Pancreas (tissue), 10 donors: ENCODE data around the gene PGK1. TPM values are rescaled to one million over a fixed set of nuclear protein-coding genes. Genes with fewer than 3 reads are reported as not detected.
"Not testable (repeated sequence)": the region's sequence is repeated elsewhere in the genome, so short reads cannot be mapped to it uniquely, and the experiment has no call there.

Source experiments
- ATAC-seq, 4 donors: fragments of 200-7000 bp; cut with Tn5 transposase; one replicate each; pipeline versions ENCODE4 v1.8.0 to v1.9.1; 2020; ENCODE audit warnings: mild to moderate bottlenecking in 4 of 4, moderate library complexity in 4 of 4
- DNase-seq, 6 donors: peaks; one replicate each; pipeline ENCODE4 v3.0.0-alpha.2; 2020
- FAIRE-seq: peaks from 2 replicates; lab custom pipeline; 2012; peaks lifted over from hg19 to GRCh38; lab: Jason Lieb, UNC
- H3K27ac ChIP-seq, 4 donors: fragments of 200-600 bp; sonication (generic); 1 replicate in 3 of 4; 2 replicates in 1 of 4; pipeline versions ENCODE4 v1.5.0 to v1.8.0; 2020
- H3K27me3 ChIP-seq, 4 donors: fragments of 200-600 bp; one replicate each; pipeline ENCODE4 v1.8.0; 2021
- H3K36me3 ChIP-seq, 3 donors: fragments of 200-600 bp; sonication (generic) in 1 of 3; one replicate each; pipeline versions ENCODE4 v1.5.0 to v1.8.0; 2020 to 2021
- H3K4me1 ChIP-seq, 3 donors: fragments of 200-600 bp; one replicate each; pipeline ENCODE4 v1.8.0; 2021
- H3K4me3 ChIP-seq, 4 donors: fragments of 200-600 bp; sonication (generic) in 2 of 4; one replicate each; pipeline versions ENCODE4 v1.5.0 to v1.8.0; 2020 to 2021
- H3K9me3 ChIP-seq, 4 donors: fragments of 200-600 bp; one replicate each; pipeline ENCODE4 v1.8.0; 2021
- CTCF ChIP-seq, 4 donors: fragments of 200-600 bp; sonication (generic) in 3 of 4; IDR thresholded peaks; one replicate each; pipeline versions ENCODE4 v1.5.0 to v1.8.0; 2021; ENCODE audit warnings: antibody characterized with exemption in 4 of 4
- WGBS, 2 donors: extraction: QIAGEN DNeasy Blood & Tissue Kit; methylation state at CpG; one replicate each; pipeline ENCODE4 v1.1.7; 2013; 5-methylcytosine and 5-hydroxymethylcytosine counted together
- intact Hi-C, 3 donors: fragments of 100-400 bp; cut with DNase I; formaldehyde crosslinking; loops; one replicate each; pipeline versions ENCODE4 v1.11.1 to v1.14.2; 2022
- polyA plus RNA-seq, 2 donors: library from polyadenylated mRNA; stranded (reverse); fragments of 200-250 nt; gene quantifications; one replicate each; pipeline ENCODE4 v1.2.3, GENCODE V29; 2013
- total RNA-seq, 6 donors: library from RNA; stranded (reverse); fragmentation: NEBNext Ultra II Directional in 4 of 6; extraction: Animal tissue kit (Norgen Biotek cat#: 25700) in 4 of 6; gene quantifications; one replicate each; pipeline versions ENCODE4 v1.2.1 to v1.2.4, GENCODE V29; 2021 to 2023
- donor health status: healthy with polysubstance abuse.
- donor health status: DM: no; HTN: no; CAD: no; lungs with moderate emphysema.
- donor health status: DM: no; HTN: no; CAD: no.
- donor health status: control.
- donor health status: control.
- donor health status: Bipolar disorder and iron deficiency.
- donor health status: DM: yes; HTN: yes; CAD: no.
- donor health status: DM: no; HTN: no; CAD: no.
- donor health status: DM: no; HTN: no; CAD: no.
- donor health status: DM: yes; HTN: yes; CAD: no.

PGK1 gene
- total and polyA plus RNA-seq, 8 donors, result 27.0 to 120 (median 69.6) TPM

DNA sequence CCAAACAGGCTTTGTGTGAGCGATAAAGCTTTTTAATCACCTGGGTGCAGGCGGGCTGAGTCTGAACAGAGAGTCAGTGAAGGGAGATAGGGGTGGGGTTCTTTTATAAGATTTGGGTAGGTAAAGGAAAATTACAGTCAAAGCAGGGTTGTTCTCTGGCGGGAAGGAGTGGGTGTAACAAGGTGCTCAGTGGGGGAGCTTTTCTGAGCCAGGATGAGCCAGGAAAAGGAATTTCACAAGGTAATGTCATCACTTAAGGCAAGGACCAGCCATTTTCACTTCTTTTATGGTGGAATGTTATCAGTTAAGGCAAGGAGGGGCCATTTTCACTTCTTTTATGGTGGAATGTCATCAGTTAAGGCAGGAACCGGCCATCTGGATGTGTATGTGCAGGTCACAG is 56.7 kb downstream of the PGK1 start:
- intact Hi-C loops, FAIRE-seq: not testable (repeated sequence)

DNA sequence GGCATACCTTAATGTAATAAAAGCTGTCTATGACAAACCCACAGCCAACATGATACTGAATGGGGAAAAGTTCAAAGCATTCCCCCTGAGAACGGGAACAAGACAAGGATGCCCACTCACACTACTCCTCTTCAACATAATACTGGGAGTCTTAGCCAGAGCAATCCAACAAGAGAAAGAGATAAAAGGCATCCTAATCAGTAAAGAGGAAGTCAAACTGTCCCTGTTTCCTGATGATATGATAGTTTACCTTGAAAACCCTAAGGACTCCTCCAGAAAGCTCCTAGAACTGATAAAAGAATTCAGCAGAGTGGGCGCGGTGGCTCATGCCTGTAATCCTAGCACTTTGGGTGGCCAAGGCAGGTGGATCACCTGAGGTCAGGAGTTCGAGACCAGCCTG is 59.1 kb downstream of the PGK1 start:
- H3K4me1 ChIP-seq, FAIRE-seq, intact Hi-C loops, H3K4me3 ChIP-seq, H3K36me3 ChIP-seq, H3K9me3 ChIP-seq, ATAC-seq, H3K27ac ChIP-seq, H3K27me3 ChIP-seq, DNase-seq: not testable (repeated sequence)
- 71 to 79% methylated on average over 4 of the region's 4 CpGs for WGBS, 2 donors

More for the DNA sequence above, 56.7 kb downstream of the PGK1 start:
- H3K4me3 ChIP-seq, H3K27me3 ChIP-seq, H3K4me1 ChIP-seq, ATAC-seq, H3K9me3 ChIP-seq, H3K27ac ChIP-seq, DNase-seq, H3K36me3 ChIP-seq: not testable (repeated sequence)
- 57 to 58% methylated on average over 4 of the region's 4 CpGs for WGBS, 2 donors

- TF ChIP-seq CTCF (IDR thresholded peaks at IDR 0.05), result no peak
- ATAC-seq (no peak), DNase-seq (no peak), FAIRE-seq (no peak)
- H3K27ac ChIP-seq, result no peak overlapping the region
- intact Hi-C loops, result no loop called here
- H3K4me1 ChIP-seq, result no peaks in the 10 kb centered on the region
- no peaks in the 10 kb centered on the region for H3K9me3 ChIP-seq
- peaks cover 0 to 7% (median 0%) of the 10 kb centered on the region in 4 donors for H3K27me3 ChIP-seq
- no peaks in the 10 kb centered on the region for H3K36me3 ChIP-seq
- 41 to 51% methylated on average over 1 of the region's 1 CpG for WGBS, 2 donors
- H3K4me3 ChIP-seq, result no peak overlapping the region
Observed at GRCh38 chrX:78165425-78165824, 61.4 kb downstream of the PGK1 start.

DNA sequence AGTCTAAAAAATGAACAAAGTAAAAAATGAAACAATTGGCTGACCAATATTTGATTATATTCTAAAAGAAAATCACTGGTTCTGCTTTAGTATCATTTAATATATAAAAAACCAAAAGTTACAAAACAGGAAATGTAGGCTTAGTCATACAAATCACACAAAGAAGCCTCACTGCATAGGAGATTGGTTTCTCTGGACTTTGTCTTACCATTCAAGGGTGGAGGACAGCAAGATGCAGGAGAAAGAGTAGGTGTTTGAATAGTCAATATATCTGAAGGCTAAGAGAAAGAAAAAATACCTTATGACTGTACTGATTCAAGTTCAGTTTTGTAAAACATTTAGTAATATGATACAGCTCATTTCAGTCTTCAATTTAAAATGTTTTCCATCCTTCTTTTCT is 64.0 kb downstream of the PGK1 start:
- H3K4me1 ChIP-seq, result no peaks in the 10 kb centered on the region
- ATAC-seq, result no peak
- no peak overlapping the region for H3K27ac ChIP-seq
- peaks cover 0 to 7% (median 0%) of the 10 kb centered on the region in 4 donors for H3K27me3 ChIP-seq
- FAIRE-seq, result no peak
- no peak for DNase-seq
- H3K36me3 ChIP-seq, result no peaks in the 10 kb centered on the region
- TF ChIP-seq CTCF (IDR thresholded peaks at IDR 0.05), result no peak
- H3K9me3 ChIP-seq, result no peaks in the 10 kb centered on the region
- intact Hi-C loops, result no loop called here
- no peak overlapping the region for H3K4me3 ChIP-seq

Other genes starting within 250 kb of the PGK1 start
- 10 to 100 TPM; 26.1 to 51.3 (median 40.0) TPM for gene MAGT1, start 208.8 kb upstream of the PGK1 start, total RNA-seq
- gene MAGT1, start 208.8 kb upstream of the PGK1 start, polyA plus RNA-seq, result 10 to 100 TPM in 1 of 2 donors, 1 to 10 TPM in 1; 7.4 to 17.4 TPM
- gene COX7B, start 204.8 kb upstream of the PGK1 start, total RNA-seq, result 10 to 100 TPM; 36.7 to 83.4 (median 66.1) TPM
- gene COX7B, start 204.8 kb upstream of the PGK1 start, polyA plus RNA-seq, result 100 to 1,000 TPM; 221 to 295 TPM
- gene ATP7A, start 193.6 kb upstream of the PGK1 start, total RNA-seq, result 1 to 10 TPM; 3.9 to 7.8 (median 4.7) TPM
- gene ATP7A, start 193.6 kb upstream of the PGK1 start, polyA plus RNA-seq, result 1 to 10 TPM; 1.3 to 1.8 TPM
- not detected for gene PGAM4, start 134.6 kb upstream of the PGK1 start, total RNA-seq
- not detected for gene PGAM4, start 134.6 kb upstream of the PGK1 start, polyA plus RNA-seq
- gene TAF9B, start 35.4 kb downstream of the PGK1 start, total RNA-seq, result 10 to 100 TPM in 2 of 6 donors, 1 to 10 TPM in 4; 7.2 to 13.2 (median 9.0) TPM
- 10 to 100 TPM in 1 of 2 donors, 1 to 10 TPM in 1; 7.2 to 13.2 TPM for gene TAF9B, start 35.4 kb downstream of the PGK1 start, polyA plus RNA-seq
- gene CYSLTR1, start 223.4 kb downstream of the PGK1 start, total RNA-seq, result 1 to 10 TPM in 1 of 6 donors, under 1 TPM in 5; 0.19 to 1.5 (median 0.44) TPM
- gene CYSLTR1, start 223.4 kb downstream of the PGK1 start, polyA plus RNA-seq, result under 1 TPM; 0.34 to 0.42 TPM